HepG2 (cell line): ENCODE results near the gene C16orf89. TPM values are rescaled to one million over a fixed set of nuclear protein-coding genes. Genes with fewer than 3 reads are reported as not detected.

Experiments used
- ATF7 ChIP-seq, 2 experiments: fragments of 450-650 bp in 1 of 2; sonication (generic) in 1 of 2; formaldehyde crosslinking in 1 of 2; IDR thresholded peaks; 2 replicates each; pipeline versions ENCODE4 v1.4.0 to v1.6.1; 2016 to 2020; ENCODE audit warnings: antibody characterized with exemption in 1 of 2, mild to moderate bottlenecking in 1 of 2, missing genetic modification reagents in 1 of 2
- CCAR2 ChIP-seq: fragments of 200-400 bp; formaldehyde crosslinking; optimal IDR thresholded peaks from 2 replicates; pipeline ENCODE3; 2018; ENCODE audit warnings: low read depth, mild to moderate bottlenecking, low read length, moderate library complexity
- CENPX ChIP-seq: sonication (generic); formaldehyde crosslinking; IDR thresholded peaks from 2 replicates; pipeline ENCODE4 v1.9.0; 2021; ENCODE audit warnings: mild to moderate bottlenecking, missing genetic modification reagents, moderate library complexity
- FOXO1 ChIP-seq: sonication (generic); formaldehyde crosslinking; IDR thresholded peaks from 2 replicates; pipeline ENCODE4 v1.4.0; 2020; ENCODE audit warnings: missing genetic modification reagents
- MED8 ChIP-seq: sonication (generic); formaldehyde crosslinking; IDR thresholded peaks from 2 replicates; pipeline ENCODE4 v1.8.1; 2023; ENCODE audit warnings: mild to moderate bottlenecking, missing genetic modification reagents; ENCODE audit not compliant: insufficient replicate concordance
- PHF8 ChIP-seq: sonication (generic); formaldehyde crosslinking; IDR thresholded peaks from 2 replicates; pipeline ENCODE4 v1.5.0; 2020; ENCODE audit warnings: missing genetic modification reagents
- TBL1XR1 ChIP-seq: fragments of 150-350 bp; IDR thresholded peaks from 2 replicates; pipeline ENCODE4 v1.6.1; 2014; ENCODE audit warnings: borderline replicate concordance, low read length; ENCODE audit not compliant: partially characterized antibody
- TSC22D2 ChIP-seq: sonication (generic); formaldehyde crosslinking; IDR thresholded peaks from 2 replicates; pipeline ENCODE4 v1.5.1; 2020; ENCODE audit warnings: missing genetic modification reagents, mild to moderate bottlenecking, borderline replicate concordance
- ZNF136 ChIP-seq: sonication (generic); formaldehyde crosslinking; IDR thresholded peaks from 2 replicates; pipeline ENCODE4 v1.8.1; 2022; ENCODE audit warnings: low read depth, mild to moderate bottlenecking, moderate library complexity, missing genetic modification reagents
- ZNF205 ChIP-seq: IDR thresholded peaks from 2 replicates; pipeline ENCODE4 v1.6.1; 2018; ENCODE audit warnings: missing biosample characterization, missing genetic modification reagents
- ZNF225 ChIP-seq: sonication (generic); formaldehyde crosslinking; IDR thresholded peaks from 2 replicates; pipeline ENCODE4 v1.4.0; 2020; ENCODE audit warnings: mild to moderate bottlenecking, missing genetic modification reagents
- ZNF441 ChIP-seq: sonication (generic); formaldehyde crosslinking; IDR thresholded peaks from 2 replicates; pipeline ENCODE4 v1.7.0; 2021; ENCODE audit warnings: missing genetic modification reagents, borderline replicate concordance
- ZNF570 ChIP-seq: sonication (generic); formaldehyde crosslinking; IDR thresholded peaks from 2 replicates; pipeline ENCODE4 v1.4.0; 2020; ENCODE audit warnings: mild to moderate bottlenecking, missing genetic modification reagents, borderline replicate concordance
- ZSCAN9 ChIP-seq: IDR thresholded peaks from 2 replicates; pipeline ENCODE4 v1.6.1; 2016; ENCODE audit warnings: borderline replicate concordance
- polyA plus RNA-seq, 8 experiments: library from polyadenylated mRNA; depleted of rRNA in 3 of 8; stranded (reverse) in 7 of 8; unstranded in 1 of 8; fragments of >200 nt; fragmentation: Illumina TruSeq in 4 of 8; extraction: Trizol in 4 of 8; gene quantifications; 2 replicates each; pipeline versions ENCODE4 v1.2.1 to v1.2.3, GENCODE V29; 2011 to 2016; ENCODE audit warnings: low read depth in 4 of 8, missing spikeins in 1 of 8, mixed read lengths in 1 of 8; ENCODE audit not compliant: insufficient read depth in 1 of 8
- total RNA-seq, 5 experiments: library from RNA; depleted of rRNA; stranded (reverse); fragments of >200 nt; fragmentation: Illumina TruSeq; extraction: Trizol; gene quantifications; 2 replicates each; pipeline ENCODE4 v1.2.3, GENCODE V29; 2016; ENCODE audit warnings: low read depth in 1 of 5
- TF ChIP-seq, protein P1 (sequence below): sonication (generic); formaldehyde crosslinking; IDR thresholded peaks from 2 replicates; pipeline ENCODE4 v1.4.0; 2020; ENCODE audit warnings: missing genetic modification reagents
- TF ChIP-seq, protein P2 (sequence below): sonication (generic); formaldehyde crosslinking; IDR thresholded peaks from 2 replicates; pipeline ENCODE4 v1.8.0; 2022; ENCODE audit warnings: mild to moderate bottlenecking, missing genetic modification reagents, borderline replicate concordance
- TF ChIP-seq, protein P3 (sequence below): sonication (generic); formaldehyde crosslinking; IDR thresholded peaks from 2 replicates; pipeline ENCODE4 v1.4.0; 2020; ENCODE audit warnings: missing genetic modification reagents
- TF ChIP-seq, protein P4 (sequence below): sonication (generic); formaldehyde crosslinking; IDR thresholded peaks from 2 replicates; pipeline ENCODE4 v1.9.0; 2021; ENCODE audit warnings: mild to moderate bottlenecking, missing genetic modification reagents

The C16orf89 gene
- total and polyA plus RNA-seq, 2 of the 13 experiments (the other 11 are each of a cell fraction or from before 2014, with no cell fraction given): 1.9 to 3.4 TPM

DNA sequence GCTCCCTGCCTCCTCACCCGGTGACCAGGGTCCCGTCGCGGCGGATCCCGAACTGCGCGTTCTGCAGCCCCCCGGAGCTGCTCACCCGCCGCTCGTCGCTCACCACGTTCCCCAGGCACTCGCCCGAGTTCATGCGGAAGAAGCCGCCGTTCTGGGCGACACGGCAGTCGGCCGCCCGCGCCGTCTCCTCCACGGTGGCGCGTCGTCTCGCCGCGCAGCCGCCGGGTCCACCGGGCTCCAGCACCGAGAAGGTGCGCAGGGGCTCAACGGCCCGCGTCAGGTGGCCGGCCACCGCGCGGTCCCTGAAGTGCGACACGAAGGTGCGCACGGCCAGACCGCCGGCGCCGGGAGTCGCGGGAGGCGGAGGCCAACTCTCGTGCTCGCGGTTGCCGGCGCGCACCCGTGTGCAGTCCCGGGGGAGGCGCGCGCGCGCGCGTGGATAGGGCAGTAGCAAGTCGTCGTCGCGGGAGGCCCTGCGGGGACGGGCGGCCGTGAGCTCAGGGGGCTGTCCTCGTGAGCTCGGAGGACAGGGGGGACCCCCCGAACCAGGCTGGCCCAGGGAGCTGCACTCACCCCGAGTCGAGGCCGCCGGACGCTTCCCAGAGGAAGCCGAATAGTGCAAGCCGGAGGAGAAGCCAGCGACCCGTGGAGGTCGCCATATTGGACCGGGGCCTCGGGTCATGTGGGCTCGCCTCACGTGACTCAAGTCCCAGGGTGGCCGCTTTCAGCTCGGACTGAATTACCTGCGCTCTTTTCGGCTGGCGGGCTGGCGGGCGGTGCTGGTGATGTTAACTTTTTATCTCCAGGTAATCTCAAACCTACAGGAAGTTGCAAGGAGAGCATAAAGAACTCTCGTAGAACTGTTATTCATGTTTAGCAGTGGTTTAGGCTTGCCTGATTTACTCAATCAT, 32.2 kb downstream of the C16orf89 start, which contains the start of gene NAGPA (continued):
- TF ChIP-seq, protein P1, sequence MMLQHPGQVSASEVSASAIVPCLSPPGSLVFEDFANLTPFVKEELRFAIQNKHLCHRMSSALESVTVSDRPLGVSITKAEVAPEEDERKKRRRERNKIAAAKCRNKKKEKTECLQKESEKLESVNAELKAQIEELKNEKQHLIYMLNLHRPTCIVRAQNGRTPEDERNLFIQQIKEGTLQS (CRISPR knock-in tag): peak; percentile 65
- TF ChIP-seq ATF7 (IDR thresholded peaks at IDR 0.05) (no peak), ATF7 (CRISPR knock-in tag; IDR thresholded peaks at IDR 0.05) (0 out of 2 replicates have a peak, but pooled peaks have one; percentile 65), MED8 (CRISPR knock-in tag) (peak; percentile 57), TBL1XR1 (peak; percentile 84), ZSCAN9 (peak; percentile 87; the same call in 1 of the 2 replicates), ZNF441 (CRISPR knock-in tag) (peak; percentile 90), CCAR2 (no peak), ZNF136 (CRISPR knock-in tag) (no peak; the same call in 1 of the 2 replicates), PHF8 (CRISPR knock-in tag) (peak; percentile 97), CENPX (CRISPR knock-in tag) (no peak), TSC22D2 (peak; percentile 32; the same call in 1 of the 2 replicates), ZNF225 (CRISPR knock-in tag) (peak; percentile 99), ZNF205 (CRISPR knock-in tag) (peak; percentile 85), ZNF570 (CRISPR knock-in tag) (peak; percentile 88; the same call in 1 of the 2 replicates), FOXO1 (peak; percentile 75; the same call in 1 of the 2 replicates)
- TF ChIP-seq, protein P2, sequence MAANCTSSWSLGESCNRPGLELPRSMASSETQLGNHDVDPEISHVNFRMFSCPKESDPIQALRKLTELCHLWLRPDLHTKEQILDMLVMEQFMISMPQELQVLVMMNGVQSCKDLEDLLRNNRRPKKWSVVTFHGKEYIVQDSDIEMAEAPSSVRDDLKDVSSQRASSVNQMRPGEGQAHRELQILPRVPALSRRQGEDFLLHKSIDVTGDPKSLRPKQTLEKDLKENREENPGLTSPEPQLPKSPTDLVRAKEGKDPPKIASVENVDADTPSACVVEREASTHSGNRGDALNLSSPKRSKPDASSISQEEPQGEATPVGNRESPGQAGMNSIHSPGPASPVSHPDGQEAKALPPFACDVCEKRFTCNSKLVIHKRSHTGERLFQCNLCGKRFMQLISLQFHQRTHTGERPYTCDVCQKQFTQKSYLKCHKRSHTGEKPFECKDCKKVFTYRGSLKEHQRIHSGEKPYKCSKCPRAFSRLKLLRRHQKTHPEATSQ (CRISPR knock-in tag): 0 out of 2 replicates have a peak, but pooled peaks have one; percentile 43
- TF ChIP-seq, protein P3, sequence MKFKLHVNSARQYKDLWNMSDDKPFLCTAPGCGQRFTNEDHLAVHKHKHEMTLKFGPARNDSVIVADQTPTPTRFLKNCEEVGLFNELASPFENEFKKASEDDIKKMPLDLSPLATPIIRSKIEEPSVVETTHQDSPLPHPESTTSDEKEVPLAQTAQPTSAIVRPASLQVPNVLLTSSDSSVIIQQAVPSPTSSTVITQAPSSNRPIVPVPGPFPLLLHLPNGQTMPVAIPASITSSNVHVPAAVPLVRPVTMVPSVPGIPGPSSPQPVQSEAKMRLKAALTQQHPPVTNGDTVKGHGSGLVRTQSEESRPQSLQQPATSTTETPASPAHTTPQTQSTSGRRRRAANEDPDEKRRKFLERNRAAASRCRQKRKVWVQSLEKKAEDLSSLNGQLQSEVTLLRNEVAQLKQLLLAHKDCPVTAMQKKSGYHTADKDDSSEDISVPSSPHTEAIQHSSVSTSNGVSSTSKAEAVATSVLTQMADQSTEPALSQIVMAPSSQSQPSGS: peak; percentile 94
- TF ChIP-seq, protein P4, sequence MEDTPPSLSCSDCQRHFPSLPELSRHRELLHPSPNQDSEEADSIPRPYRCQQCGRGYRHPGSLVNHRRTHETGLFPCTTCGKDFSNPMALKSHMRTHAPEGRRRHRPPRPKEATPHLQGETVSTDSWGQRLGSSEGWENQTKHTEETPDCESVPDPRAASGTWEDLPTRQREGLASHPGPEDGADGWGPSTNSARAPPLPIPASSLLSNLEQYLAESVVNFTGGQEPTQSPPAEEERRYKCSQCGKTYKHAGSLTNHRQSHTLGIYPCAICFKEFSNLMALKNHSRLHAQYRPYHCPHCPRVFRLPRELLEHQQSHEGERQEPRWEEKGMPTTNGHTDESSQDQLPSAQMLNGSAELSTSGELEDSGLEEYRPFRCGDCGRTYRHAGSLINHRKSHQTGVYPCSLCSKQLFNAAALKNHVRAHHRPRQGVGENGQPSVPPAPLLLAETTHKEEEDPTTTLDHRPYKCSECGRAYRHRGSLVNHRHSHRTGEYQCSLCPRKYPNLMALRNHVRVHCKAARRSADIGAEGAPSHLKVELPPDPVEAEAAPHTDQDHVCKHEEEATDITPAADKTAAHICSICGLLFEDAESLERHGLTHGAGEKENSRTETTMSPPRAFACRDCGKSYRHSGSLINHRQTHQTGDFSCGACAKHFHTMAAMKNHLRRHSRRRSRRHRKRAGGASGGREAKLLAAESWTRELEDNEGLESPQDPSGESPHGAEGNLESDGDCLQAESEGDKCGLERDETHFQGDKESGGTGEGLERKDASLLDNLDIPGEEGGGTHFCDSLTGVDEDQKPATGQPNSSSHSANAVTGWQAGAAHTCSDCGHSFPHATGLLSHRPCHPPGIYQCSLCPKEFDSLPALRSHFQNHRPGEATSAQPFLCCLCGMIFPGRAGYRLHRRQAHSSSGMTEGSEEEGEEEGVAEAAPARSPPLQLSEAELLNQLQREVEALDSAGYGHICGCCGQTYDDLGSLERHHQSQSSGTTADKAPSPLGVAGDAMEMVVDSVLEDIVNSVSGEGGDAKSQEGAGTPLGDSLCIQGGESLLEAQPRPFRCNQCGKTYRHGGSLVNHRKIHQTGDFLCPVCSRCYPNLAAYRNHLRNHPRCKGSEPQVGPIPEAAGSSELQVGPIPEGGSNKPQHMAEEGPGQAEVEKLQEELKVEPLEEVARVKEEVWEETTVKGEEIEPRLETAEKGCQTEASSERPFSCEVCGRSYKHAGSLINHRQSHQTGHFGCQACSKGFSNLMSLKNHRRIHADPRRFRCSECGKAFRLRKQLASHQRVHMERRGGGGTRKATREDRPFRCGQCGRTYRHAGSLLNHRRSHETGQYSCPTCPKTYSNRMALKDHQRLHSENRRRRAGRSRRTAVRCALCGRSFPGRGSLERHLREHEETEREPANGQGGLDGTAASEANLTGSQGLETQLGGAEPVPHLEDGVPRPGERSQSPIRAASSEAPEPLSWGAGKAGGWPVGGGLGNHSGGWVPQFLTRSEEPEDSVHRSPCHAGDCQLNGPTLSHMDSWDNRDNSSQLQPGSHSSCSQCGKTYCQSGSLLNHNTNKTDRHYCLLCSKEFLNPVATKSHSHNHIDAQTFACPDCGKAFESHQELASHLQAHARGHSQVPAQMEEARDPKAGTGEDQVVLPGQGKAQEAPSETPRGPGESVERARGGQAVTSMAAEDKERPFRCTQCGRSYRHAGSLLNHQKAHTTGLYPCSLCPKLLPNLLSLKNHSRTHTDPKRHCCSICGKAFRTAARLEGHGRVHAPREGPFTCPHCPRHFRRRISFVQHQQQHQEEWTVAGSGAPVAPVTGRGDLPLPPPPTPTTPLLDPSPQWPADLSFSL (CRISPR knock-in tag): 0 out of 2 replicates have a peak, but pooled peaks have one; percentile 36
